SU-DHL-6 (cell line): ENCODE results near the gene DEPDC4.

ENCODE experiments used
- CTCF ChIP-seq: fragments of 200-600 bp; sonication (generic); IDR thresholded peaks from one replicate; pipeline ENCODE4 v1.5.1; 2017; ENCODE audit warnings: antibody characterized with exemption, mild to moderate bottlenecking, low read length, moderate library complexity; ENCODE audit not compliant: insufficient read depth, poor library complexity, severe bottlenecking
- EZH2phosphoT487 ChIP-seq: fragments of 200-600 bp; sonication (generic), shearing (Covaris generic); conservative IDR thresholded peaks from 2 replicates; pipeline ENCODE4 v1.6.1; 2018; ENCODE audit warnings: mild to moderate bottlenecking, antibody characterized with exemption, low read length, moderate library complexity, mixed read lengths

- TF ChIP-seq CTCF (no peak), EZH2phosphoT487 (no peak)
Observed at GRCh38 chr12:100266585-100266834, 369 bp downstream of the DEPDC4 start.
